Posterior vena cava (tissue), 2 donors: ENCODE results near the gene TMEM117. TPM values are rescaled to one million over a fixed set of nuclear protein-coding genes. Genes with fewer than 3 reads are reported as not detected.
"Not testable (repeated sequence)": the region's sequence is repeated elsewhere in the genome, so short reads cannot be mapped to it uniquely, and the experiment has no call there.

ENCODE experiments used
- DNase-seq: peaks from one replicate; pipeline ENCODE4 v3.0.0-alpha.2; 2020; ENCODE audit warnings: low spot score
- intact Hi-C, 2 donors: fragments of 100-400 bp; cut with DNase I; formaldehyde crosslinking; loops; one replicate each; pipeline versions ENCODE4 v1.14.1 to v1.14.2; 2022 to 2023
- total RNA-seq, 2 donors: library from RNA; stranded (reverse); fragmentation: NEBNext Ultra II Directional; extraction: Animal tissue kit (Norgen Biotek cat#: 25700); gene quantifications; one replicate each; pipeline ENCODE4 v1.2.1, GENCODE V29; 2021
- donor health status: DM: yes; HTN: yes; CAD: no.
- donor health status: DM: yes; HTN: yes; CAD: no.

TMEM117 gene
- total RNA-seq, 2 donors from 2014 or later = 10.0 to 11.4 TPM

GRCh38 chr12:44044491-44044890, 208.6 kb downstream of the TMEM117 start:
- DNase-seq, intact Hi-C loops: not testable (repeated sequence)

GRCh38 chr12:44046732-44047417, 211.0 kb downstream of the TMEM117 start:
- intact Hi-C loops = no loop called here
- no peak for DNase-seq

GRCh38 chr12:44052554-44052953, 216.7 kb downstream of the TMEM117 start:
- no peak for DNase-seq
- intact Hi-C loops = no loop called here

- DNase-seq = no peak
- intact Hi-C loops = no loop called here
Observed at GRCh38 chr12:44053549-44054127, 217.8 kb downstream of the TMEM117 start.

- intact Hi-C loops = no loop called here
Observed at GRCh38 chr12:44054281-44054680, 218.4 kb downstream of the TMEM117 start.

GRCh38 chr12:44058366-44058765, 222.5 kb downstream of the TMEM117 start:
- DNase-seq = no peak
- intact Hi-C loops = no loop called here

More at GRCh38 chr12:44054281-44054680, 218.4 kb downstream of the TMEM117 start:
- no peak for DNase-seq

- DNase-seq = no peak
- intact Hi-C loops = no loop called here
Observed at GRCh38 chr12:44059476-44059875, 223.6 kb downstream of the TMEM117 start.

- intact Hi-C loops = no loop called here
Observed at GRCh38 chr12:44063671-44064070, 227.8 kb downstream of the TMEM117 start.

GRCh38 chr12:44076871-44077270, 241.0 kb downstream of the TMEM117 start:
- intact Hi-C loops = no loop called here
- no peak for DNase-seq

More at GRCh38 chr12:44063671-44064070, 227.8 kb downstream of the TMEM117 start:
- no peak for DNase-seq

GRCh38 chr12:44077294-44077693, 241.4 kb downstream of the TMEM117 start:
- intact Hi-C loops = no loop called here

GRCh38 chr12:44078273-44078672, 242.4 kb downstream of the TMEM117 start:
- intact Hi-C loops = no loop called here
- DNase-seq = no peak

More at GRCh38 chr12:44077294-44077693, 241.4 kb downstream of the TMEM117 start:
- DNase-seq = no peak

- DNase-seq = no peak
- intact Hi-C loops = no loop called here
Observed at GRCh38 chr12:44088647-44089046, 252.8 kb downstream of the TMEM117 start.

GRCh38 chr12:44091948-44092606, 256.2 kb downstream of the TMEM117 start:
- no peak for DNase-seq
- intact Hi-C loops = no loop called here

GRCh38 chr12:44098786-44099185, 262.9 kb downstream of the TMEM117 start:
- intact Hi-C loops = no loop called here
- no peak for DNase-seq

- intact Hi-C loops = no loop called here
- DNase-seq = no peak
Observed at GRCh38 chr12:44099486-44099885, 263.6 kb downstream of the TMEM117 start.

GRCh38 chr12:44100264-44100663, 264.4 kb downstream of the TMEM117 start:
- intact Hi-C loops = no loop called here
- no peak for DNase-seq

- intact Hi-C loops = no loop called here
- no peak for DNase-seq
Observed at GRCh38 chr12:44101475-44101874, 265.6 kb downstream of the TMEM117 start.

GRCh38 chr12:44114906-44115305, 279.0 kb downstream of the TMEM117 start:
- intact Hi-C loops = no loop called here

GRCh38 chr12:44117337-44117736, 281.5 kb downstream of the TMEM117 start:
- intact Hi-C loops = no loop called here
- DNase-seq = no peak

More at GRCh38 chr12:44114906-44115305, 279.0 kb downstream of the TMEM117 start:
- DNase-seq = no peak

- intact Hi-C loops = no loop called here
- no peak for DNase-seq
Observed at GRCh38 chr12:44118946-44119345, 283.1 kb downstream of the TMEM117 start.
